IMR-90 (cell line): ENCODE data around the gene RUNX1. TPM values are rescaled to one million over a fixed set of nuclear protein-coding genes. Genes with fewer than 3 reads are reported as not detected.

Experiments
- ATAC-seq: fragments of 200-7000 bp; cut with Tn5 transposase; 2 replicates; pipeline ENCODE4 v1.9.1; 2020; ENCODE audit warnings: low read depth, mild to moderate bottlenecking, moderate library complexity
- BruUV-seq: library from RNA; stranded (reverse); fragments of 400-500 nt; replicated peaks from 2 replicates; lab custom pipeline; 2021; lab: Mats Ljungman, UMichigan
- CTCF ChIA-PET: fragments of 300-600 bp; formaldehyde crosslinking; extraction: SDS; loops from one replicate; lab custom pipeline; 2021; ENCODE audit warnings: antibody characterized with exemption; lab: Yijun Ruan, JAX
- POLR2A ChIA-PET: fragments of 300-600 bp; sonication (Branson Sonifier 250); formaldehyde crosslinking; loops from one replicate; lab custom pipeline; 2022; ENCODE audit warnings: antibody characterized with exemption; ENCODE audit not compliant: unreplicated experiment; lab: Charles Lee
- DNase-seq: peaks from one replicate; pipeline ENCODE4 v3.0.0; 2013
- H2AFZ ChIP-seq: replicated peaks from 2 replicates; pipeline ENCODE3; 2013; ENCODE audit warnings: low read length, mild to moderate bottlenecking; ENCODE audit not compliant: poor library complexity
- H2AK5ac ChIP-seq: 2 replicates; pipeline ENCODE4 v1.6.1; 2013; ENCODE audit warnings: low read depth, low read length, inconsistent platforms
- H2AK9ac ChIP-seq: replicated peaks from 2 replicates; pipeline ENCODE3; 2013; ENCODE audit warnings: mild to moderate bottlenecking, low read depth, low read length, moderate library complexity; ENCODE audit not compliant: poor library complexity
- H2BK120ac ChIP-seq: 2 replicates; pipeline ENCODE4 v1.6.1; 2013; ENCODE audit warnings: low read depth, low read length, inconsistent platforms
- H2BK15ac ChIP-seq: 3 replicates; pipeline ENCODE4 v1.6.1; 2013; ENCODE audit warnings: low read depth, low read length, inconsistent platforms
- H2BK20ac ChIP-seq: 2 replicates; pipeline ENCODE4 v1.6.1; 2013; ENCODE audit warnings: low read depth, mild to moderate bottlenecking, inconsistent platforms, low read length, moderate library complexity
- H2BK5ac ChIP-seq: 2 replicates; pipeline ENCODE4 v1.6.1; 2013; ENCODE audit warnings: mild to moderate bottlenecking, low read depth, low read length, inconsistent platforms; ENCODE audit not compliant: poor library complexity, severe bottlenecking
- H3K14ac ChIP-seq: replicated peaks from 2 replicates; pipeline ENCODE4 v1.6.1; 2013; ENCODE audit warnings: low read depth, low read length, inconsistent platforms
- H3K18ac ChIP-seq: 2 replicates; pipeline ENCODE4 v1.6.1; 2013; ENCODE audit warnings: low read depth, low read length, control low read depth
- H3K23ac ChIP-seq: 2 replicates; pipeline ENCODE4 v1.6.1; 2013; ENCODE audit warnings: low read depth, low read length, inconsistent platforms
- H3K27ac ChIP-seq: 2 replicates; pipeline ENCODE4 v1.5.1; 2013; ENCODE audit warnings: mild to moderate bottlenecking, control low read depth, low read length; ENCODE audit not compliant: insufficient read depth
- H3K27me3 ChIP-seq: 2 replicates; pipeline ENCODE4 v1.6.1; 2013; ENCODE audit warnings: low read length; ENCODE audit not compliant: control insufficient read depth, insufficient read depth
- H3K36me3 ChIP-seq: 2 replicates; pipeline ENCODE4 v1.6.1; 2013; ENCODE audit warnings: low read length, mixed read lengths; ENCODE audit not compliant: control insufficient read depth, insufficient read depth
- H3K4ac ChIP-seq: 2 replicates; pipeline ENCODE4 v1.6.1; 2013; ENCODE audit warnings: low read depth, low read length, inconsistent platforms
- H3K4me1 ChIP-seq: 2 replicates; pipeline ENCODE4 v1.6.1; 2013; ENCODE audit warnings: low read length, mixed read lengths; ENCODE audit not compliant: control insufficient read depth, insufficient read depth
- H3K4me2 ChIP-seq: 2 replicates; pipeline ENCODE4 v1.6.1; 2013; ENCODE audit warnings: low read depth, mild to moderate bottlenecking, control low read depth, low read length, moderate library complexity
- H3K4me3 ChIP-seq: 2 replicates; pipeline ENCODE4 v1.5.1; 2013; ENCODE audit warnings: low read depth, mild to moderate bottlenecking, control low read depth, low read length, moderate library complexity; ENCODE audit not compliant: insufficient read depth
- H3K56ac ChIP-seq: 2 replicates; pipeline ENCODE4 v1.6.1; 2013; ENCODE audit warnings: low read length, inconsistent platforms; ENCODE audit not compliant: insufficient read depth; ENCODE audit errors: extremely low read depth
- H3K79me1 ChIP-seq, 2 experiments: 2 replicates each; pipeline ENCODE4 v1.6.1; 2013; ENCODE audit warnings: low read length in 2 of 2, inconsistent platforms in 1 of 2, low read depth in 1 of 2
- H3K9ac ChIP-seq: 2 replicates; pipeline ENCODE4 v1.6.1; 2013; ENCODE audit warnings: low read depth, low read length, control low read depth
- H3K9me1 ChIP-seq: 2 replicates; pipeline ENCODE4 v1.6.1; 2013; ENCODE audit warnings: low read length, inconsistent platforms; ENCODE audit not compliant: insufficient read depth
- H3K9me3 ChIP-seq: 2 replicates; pipeline ENCODE4 v1.6.1; 2013; ENCODE audit warnings: low read length; ENCODE audit not compliant: control insufficient read depth, insufficient read depth
- H4K20me1 ChIP-seq: 2 replicates; pipeline ENCODE4 v1.6.1; 2013; ENCODE audit warnings: low read length, inconsistent platforms; ENCODE audit not compliant: insufficient read depth
- H4K5ac ChIP-seq: 2 replicates; pipeline ENCODE4 v1.6.1; 2013; ENCODE audit warnings: mild to moderate bottlenecking, low read depth, low read length, control low read depth
- H4K8ac ChIP-seq, 2 experiments: 2 replicates each; pipeline ENCODE4 v1.6.1; 2013; ENCODE audit warnings: low read depth in 2 of 2, low read length in 2 of 2, control low read depth in 1 of 2, inconsistent platforms in 1 of 2
- H4K91ac ChIP-seq: 2 replicates; pipeline ENCODE4 v1.6.1; 2013; ENCODE audit warnings: low read depth, low read length, inconsistent platforms; ENCODE audit not compliant: insufficient read depth
- BHLHE40 ChIP-seq: fragments of 150-350 bp; IDR thresholded peaks from 2 replicates; pipeline ENCODE4 v1.6.1; 2016; ENCODE audit warnings: mild to moderate bottlenecking, low read depth, low read length
- CEBPB ChIP-seq: IDR thresholded peaks from 2 replicates; pipeline ENCODE4 v1.6.1; 2012; ENCODE audit warnings: low read depth, low read length, improper control_type of control experiment
- CTCF ChIP-seq: conservative IDR thresholded peaks from 2 replicates; pipeline ENCODE4 v1.5.1; 2012; ENCODE audit warnings: mild to moderate bottlenecking, low read depth, low read length, improper control_type of control experiment
- FOS ChIP-seq: fragments of 150-350 bp; IDR thresholded peaks from 2 replicates; pipeline ENCODE4 v1.6.1; 2016; ENCODE audit warnings: low read depth, low read length
- MAFK ChIP-seq: IDR thresholded peaks from 2 replicates; pipeline ENCODE4 v1.6.1; 2012; ENCODE audit warnings: low read depth, low read length, improper control_type of control experiment
- MAZ ChIP-seq: IDR thresholded peaks from 2 replicates; pipeline ENCODE4 v1.6.1; 2012; ENCODE audit warnings: low read depth, mild to moderate bottlenecking, low read length, improper control_type of control experiment, moderate library complexity, borderline replicate concordance
- MXI1 ChIP-seq: IDR thresholded peaks from 2 replicates; pipeline ENCODE4 v1.6.1; 2012; ENCODE audit warnings: low read depth, mild to moderate bottlenecking, low read length, moderate library complexity, borderline replicate concordance
- POLR2A ChIP-seq: IDR thresholded peaks from 2 replicates; pipeline ENCODE4 v1.6.1; 2012; ENCODE audit warnings: mild to moderate bottlenecking, low read depth, low read length
- RAD21 ChIP-seq: IDR thresholded peaks from 2 replicates; pipeline ENCODE4 v1.6.1; 2012; ENCODE audit warnings: low read length, improper control_type of control experiment
- RCOR1 ChIP-seq: IDR thresholded peaks from 2 replicates; pipeline ENCODE4 v1.6.1; 2012; ENCODE audit warnings: mild to moderate bottlenecking, low read length, improper control_type of control experiment; ENCODE audit not compliant: insufficient replicate concordance
- USF2 ChIP-seq: fragments of 150-350 bp; IDR thresholded peaks from 2 replicates; pipeline ENCODE4 v1.6.1; 2017; ENCODE audit warnings: mild to moderate bottlenecking, antibody characterized with exemption, low read length, low read depth
- WGBS, 2 experiments: methylation state at CpG; one replicate each; pipeline versions ENCODE4 v1.1.5 to v1.1.7; 2013; ENCODE audit warnings: missing lambda C conversion rate in 2 of 2; ENCODE audit not compliant: insufficient read length in 1 of 2; ENCODE audit errors: extremely low coverage in 2 of 2; 5-methylcytosine and 5-hydroxymethylcytosine counted together
- dilution Hi-C: fragments of 300-500 bp; cut with HindIII; formaldehyde crosslinking; loops from one replicate; pipeline ENCODE4 v1.14.3; 2018; ENCODE audit warnings: low sequenced_read_pairs; ENCODE audit not compliant: unreplicated experiment
- in situ Hi-C: fragments of 300-500 bp; cut with MboI; formaldehyde crosslinking; loops from 3 replicates; pipeline ENCODE4 v1.14.3; 2019; ENCODE audit warnings: low sequenced_read_pairs, inconsistent platforms, mixed read lengths
- intact Hi-C: fragments of 100-400 bp; cut with micrococcal nuclease; formaldehyde crosslinking; loops from 2 replicates; pipeline ENCODE4 v1.10.0; 2022
- polyA plus RNA-seq, 3 experiments: library from polyadenylated mRNA; depleted of rRNA; stranded (reverse); fragments of >200 nt; gene quantifications; 2 replicates each; pipeline ENCODE4 v1.2.3, GENCODE V29; 2012; ENCODE audit warnings: low replicate concordance in 1 of 3
- total RNA-seq: library from RNA; depleted of rRNA; stranded (reverse); fragments of >200 nt; gene quantifications from 2 replicates; pipeline ENCODE4 v1.2.3, GENCODE V29; 2012
- TF ChIP-seq, protein P1 (sequence below): fragments of 150-350 bp; IDR thresholded peaks from 2 replicates; pipeline ENCODE4 v1.6.1; 2016; ENCODE audit warnings: low read depth, mild to moderate bottlenecking, low read length, moderate library complexity, borderline replicate concordance

RUNX1 gene
- total and polyA plus RNA-seq, 2 of the 4 experiments (the other 2 are of a cell fraction) = 34.5 to 56.5 TPM

DNA sequence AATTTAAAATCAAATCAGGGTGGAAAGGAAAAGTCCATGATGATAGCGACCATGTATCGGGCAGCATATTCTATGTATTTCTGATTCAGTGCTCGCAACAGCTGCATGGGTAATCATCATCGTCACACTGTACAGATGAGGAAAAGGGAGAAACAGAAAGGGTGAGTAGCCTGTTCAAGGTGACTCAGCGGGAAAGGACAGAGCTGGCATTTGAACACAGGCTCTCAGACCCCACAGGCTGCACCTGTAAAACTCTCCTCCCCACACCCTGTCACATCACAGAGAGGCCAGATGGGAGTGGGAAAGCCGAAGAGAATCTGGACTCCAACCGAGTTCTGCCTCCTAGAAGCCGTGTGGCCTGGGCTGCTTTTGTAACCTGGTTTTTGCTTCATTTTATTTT is 14.0 kb downstream of the RUNX1 start:
- Histone ChIP-seq H3K4me1 (no peaks in the 10 kb centered on the region), H3K18ac (no peak overlapping the region), H3K56ac (no peak overlapping the region), H3K4ac (no peak overlapping the region), H2BK5ac (no peak overlapping the region), H3K27ac (no peak overlapping the region), H4K20me1 (no peaks in the 10 kb centered on the region), H3K79me1 (peaks cover 0 to 3% of the 10 kb centered on the region in 2 experiments; a peak in 1 of 4 replicates), H3K4me3 (no peak overlapping the region), H2BK120ac (no peak overlapping the region), H4K5ac (no peak overlapping the region), H4K91ac (no peak overlapping the region), H3K27me3 (no peaks in the 10 kb centered on the region), H3K9me1 (peaks cover 7% of the 10 kb centered on the region), H2BK15ac (no peak overlapping the region), H2AFZ (no peak overlapping the region), H3K36me3 (no peaks in the 10 kb centered on the region), H4K8ac (no peak overlapping the region), H2AK9ac (no peak overlapping the region), H3K23ac (no peak overlapping the region), H2BK20ac (no peak overlapping the region), H3K9me3 (no peaks in the 10 kb centered on the region), H2AK5ac (no peak overlapping the region), H3K9ac (no peak overlapping the region), H3K4me2 (no peak overlapping the region), H3K14ac (no peak overlapping the region)
- no TSS peak for BruUV-seq
- DNase-seq = no peak
- in situ Hi-C loops = no loop called here
- ChIA-PET CTCF (no interaction called here), POLR2A (no interaction called here)
- dilution Hi-C loops = no loop called here
- TF ChIP-seq BHLHE40 (no peak), MXI1 (no peak), CTCF (no peak), POLR2A (no peak), FOS (no peak), CEBPB (no peak), RCOR1 (no peak), RAD21 (no peak), MAFK (no peak), USF2 (no peak), MAZ (no peak)
- TF ChIP-seq, protein P1, sequence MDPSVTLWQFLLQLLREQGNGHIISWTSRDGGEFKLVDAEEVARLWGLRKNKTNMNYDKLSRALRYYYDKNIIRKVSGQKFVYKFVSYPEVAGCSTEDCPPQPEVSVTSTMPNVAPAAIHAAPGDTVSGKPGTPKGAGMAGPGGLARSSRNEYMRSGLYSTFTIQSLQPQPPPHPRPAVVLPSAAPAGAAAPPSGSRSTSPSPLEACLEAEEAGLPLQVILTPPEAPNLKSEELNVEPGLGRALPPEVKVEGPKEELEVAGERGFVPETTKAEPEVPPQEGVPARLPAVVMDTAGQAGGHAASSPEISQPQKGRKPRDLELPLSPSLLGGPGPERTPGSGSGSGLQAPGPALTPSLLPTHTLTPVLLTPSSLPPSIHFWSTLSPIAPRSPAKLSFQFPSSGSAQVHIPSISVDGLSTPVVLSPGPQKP = no peak
- 100% methylated on average over 3 of the region's 8 CpGs; no CpG with 5 or more reads in 1 of the 2 experiments for WGBS, 2 experiments
- intact Hi-C loops = no loop called here
- no peak for ATAC-seq
